Activated CD4-positive, alpha-beta memory T cell treated with anti-CD3 and anti-CD28 coated beads for 36 hours (primary cell): ENCODE measurements around the gene EFEMP2. TPM values are rescaled to one million over a fixed set of nuclear protein-coding genes. Genes with fewer than 3 reads are reported as not detected.

Experiments
- CTCF ChIA-PET: fragments of 350-600 bp; sonication (Branson Sonifier 250); formaldehyde crosslinking; loops from one replicate; lab custom pipeline; 2021; ENCODE audit warnings: antibody characterized with exemption, inconsistent platforms; lab: Charles Lee
- POLR2A ChIA-PET: fragments of 350-600 bp; sonication (Branson Sonifier 250); formaldehyde crosslinking; loops from one replicate; lab custom pipeline; 2021; ENCODE audit warnings: antibody characterized with exemption; lab: Charles Lee
- DNase-seq: peaks from one replicate; pipeline ENCODE4 v3.0.0-alpha.2; 2020
- H3K27ac Mint-ChIP-seq: one replicate; pipeline ENCODE4 v1.8.0; 2021; ENCODE audit warnings: mixed read lengths
- H3K27me3 Mint-ChIP-seq: one replicate; pipeline ENCODE4 v1.8.0; 2021; ENCODE audit warnings: mixed read lengths
- H3K36me3 Mint-ChIP-seq: one replicate; pipeline ENCODE4 v1.8.0; 2021; ENCODE audit warnings: mixed read lengths
- H3K4me1 Mint-ChIP-seq: one replicate; pipeline ENCODE4 v1.8.0; 2021; ENCODE audit warnings: low read depth, mixed read lengths
- H3K4me3 Mint-ChIP-seq: one replicate; pipeline ENCODE4 v1.8.0; 2021; ENCODE audit warnings: mild to moderate bottlenecking, mixed read lengths
- H3K9me3 Mint-ChIP-seq: one replicate; pipeline ENCODE4 v1.8.0; 2021; ENCODE audit warnings: mixed read lengths
- intact Hi-C: fragments of 100-400 bp; cut with micrococcal nuclease; formaldehyde crosslinking; loops from one replicate; pipeline ENCODE4 v1.15.1; 2023
- total RNA-seq, 2 experiments: library from RNA; stranded (reverse); gene quantifications; one replicate each; pipeline ENCODE4 v1.2.3, GENCODE V29; 2021

Gene EFEMP2
- total RNA-seq, 2 experiments from 2014 or later = 11.5 to 12.5 TPM

GRCh38 chr11:65916391-65916790, 43.8 kb upstream of the EFEMP2 start:
- Mint-ChIP-seq H3K4me1 (peaks cover 26% of the 10 kb centered on the region), H3K9me3 (no peaks in the 10 kb centered on the region), H3K27me3 (no peaks in the 10 kb centered on the region), H3K4me3 (peak overlapping the region; percentile 55), H3K27ac (peak overlapping the region; percentile 45), H3K36me3 (peaks cover 7% of the 10 kb centered on the region)
- DNase-seq = no peak
- intact Hi-C loops = loop anchor here (5.0 kb wide), 1 partner anchor 204 kb away; the partner anchor contains the start of gene KAT5
- POLR2A ChIA-PET = no interaction called here
- CTCF ChIA-PET = interaction anchor here (0.6 to 1.5 kb wide), 3 partner anchors 31 to 56 kb away, joined by 3 read pairs; partner anchors contain the start of gene MUS81

- H3K27me3 Mint-ChIP-seq = no peaks in the 10 kb centered on the region
- intact Hi-C loops = loop anchor here (5.0 kb wide), 1 partner anchor 204 kb away; the partner anchor contains the start of gene KAT5
- H3K36me3 Mint-ChIP-seq = peaks cover 7% of the 10 kb centered on the region
- DNase-seq = no peak
- no peak overlapping the region for H3K27ac Mint-ChIP-seq
- CTCF ChIA-PET = interaction anchor here (0.6 to 1.5 kb wide), 3 partner anchors 30 to 56 kb away, joined by 3 read pairs; partner anchors contain the start of gene MUS81
- H3K4me1 Mint-ChIP-seq = peaks cover 25% of the 10 kb centered on the region
- no peaks in the 10 kb centered on the region for H3K9me3 Mint-ChIP-seq
- H3K4me3 Mint-ChIP-seq = no peak overlapping the region
- POLR2A ChIA-PET = interaction anchor here (0.7 kb wide), 1 partner anchor 14 kb away, joined by 3 read pairs; no protein-coding TSS in a partner anchor
Observed at GRCh38 chr11:65915821-65916251, 43.2 kb upstream of the EFEMP2 start.

GRCh38 chr11:65915101-65915820, 42.7 kb upstream of the EFEMP2 start:
- H3K36me3 Mint-ChIP-seq = peaks cover 7% of the 10 kb centered on the region
- intact Hi-C loops = loop anchor here (5.0 kb wide), 1 partner anchor 203 kb away; the partner anchor contains the start of gene KAT5
- POLR2A ChIA-PET = interaction anchor here (0.7 kb wide), 1 partner anchor 13 kb away, joined by 3 read pairs; no protein-coding TSS in a partner anchor
- DNase-seq = no peak
- no peaks in the 10 kb centered on the region for H3K9me3 Mint-ChIP-seq
- H3K27me3 Mint-ChIP-seq = no peaks in the 10 kb centered on the region
- CTCF ChIA-PET = interaction anchor here (1.3 to 1.5 kb wide), 2 partner anchors 30 to 31 kb away, joined by 3 read pairs; no protein-coding TSS in a partner anchor
- H3K4me3 Mint-ChIP-seq = no peak overlapping the region
- H3K4me1 Mint-ChIP-seq = peaks cover 20% of the 10 kb centered on the region
- H3K27ac Mint-ChIP-seq = no peak overlapping the region

- H3K36me3 Mint-ChIP-seq = peaks cover 5% of the 10 kb centered on the region
- no peak overlapping the region for H3K4me3 Mint-ChIP-seq
- intact Hi-C loops = no loop called here
- ChIA-PET CTCF (interaction anchor here (0.8 kb wide), 1 partner anchor 11 kb away, joined by 3 read pairs; no protein-coding TSS in a partner anchor), POLR2A (interaction anchor here (0.9 kb wide), 1 partner anchor 49 kb away, joined by 3 read pairs; the partner anchor contains the start of gene SART1)
- H3K4me1 Mint-ChIP-seq = peaks cover 23% of the 10 kb centered on the region
- H3K9me3 Mint-ChIP-seq = no peaks in the 10 kb centered on the region
- peak; percentile 28 for DNase-seq
- H3K27ac Mint-ChIP-seq = no peak overlapping the region
- H3K27me3 Mint-ChIP-seq = peaks cover 7% of the 10 kb centered on the region
Observed at GRCh38 chr11:65912845-65913244, 40.2 kb upstream of the EFEMP2 start.

GRCh38 chr11:65911682-65912568, 39.3 kb upstream of the EFEMP2 start:
- peaks cover 8% of the 10 kb centered on the region for H3K27me3 Mint-ChIP-seq
- H3K4me1 Mint-ChIP-seq = peaks cover 19% of the 10 kb centered on the region
- H3K36me3 Mint-ChIP-seq = peaks cover 2% of the 10 kb centered on the region
- H3K4me3 Mint-ChIP-seq = no peak overlapping the region
- no peaks in the 10 kb centered on the region for H3K9me3 Mint-ChIP-seq
- CTCF ChIA-PET = interaction anchor here (1.0 kb wide), 1 partner anchor 27 kb away, joined by 4 read pairs; no protein-coding TSS in a partner anchor
- no peak overlapping the region for H3K27ac Mint-ChIP-seq
- intact Hi-C loops = no loop called here
- POLR2A ChIA-PET = interaction anchor here (0.6 kb wide), 2 partner anchors 40 to 114 kb away, joined by 3 read pairs; partner anchors contain the start of gene CATSPER1
- peak; percentile 28 for DNase-seq

GRCh38 chr11:65907878-65908277, 35.3 kb upstream of the EFEMP2 start:
- intact Hi-C loops = no loop called here
- ChIA-PET CTCF (interaction anchor here (2.9 kb wide), 1 partner anchor 23 kb away, joined by 19 read pairs; no protein-coding TSS in a partner anchor), POLR2A (interaction anchor here (0.7 to 2.0 kb wide), 2 partner anchors 7 to 1959 kb away, joined by 5 read pairs; partner anchors contain the start of gene FOSL1)
- Mint-ChIP-seq H3K36me3 (no peaks in the 10 kb centered on the region), H3K27ac (no peak overlapping the region), H3K9me3 (no peaks in the 10 kb centered on the region), H3K27me3 (peaks cover 8% of the 10 kb centered on the region), H3K4me3 (no peak overlapping the region), H3K4me1 (peaks cover 7% of the 10 kb centered on the region)
- no peak for DNase-seq

GRCh38 chr11:65906602-65907001, 34.0 kb upstream of the EFEMP2 start:
- no peak for DNase-seq
- Mint-ChIP-seq H3K27me3 (peaks cover 12% of the 10 kb centered on the region), H3K4me1 (peaks cover 14% of the 10 kb centered on the region), H3K9me3 (no peaks in the 10 kb centered on the region), H3K4me3 (no peak overlapping the region), H3K27ac (no peak overlapping the region), H3K36me3 (no peaks in the 10 kb centered on the region)
- intact Hi-C loops = no loop called here
- ChIA-PET CTCF (interaction anchor here (1.1 to 2.4 kb wide), 3 partner anchors 18 to 22 kb away, joined by 3 to 8 read pairs (median 5); partner anchors contain the start of gene FIBP), POLR2A (interaction anchor here (0.9 to 1.5 kb wide), 3 partner anchors 13 to 18 kb away, joined by 3 to 5 read pairs (median 3); partner anchors contain the start of genes CCDC85B and FIBP)

- ChIA-PET POLR2A (interaction anchor here (1.2 kb wide), 1 partner anchor 10 kb away, joined by 4 read pairs; no protein-coding TSS in a partner anchor), CTCF (interaction anchor here (10.6 kb wide), 1 partner anchor 15 kb away, joined by 192 read pairs; the partner anchor contains the start of genes CCDC85B and FIBP)
- Mint-ChIP-seq H3K36me3 (peaks cover 4% of the 10 kb centered on the region), H3K27ac (no peak overlapping the region), H3K9me3 (no peaks in the 10 kb centered on the region), H3K4me1 (peaks cover 16% of the 10 kb centered on the region), H3K4me3 (no peak overlapping the region), H3K27me3 (peaks cover 5% of the 10 kb centered on the region)
- intact Hi-C loops = no loop called here
- DNase-seq = no peak
Observed at GRCh38 chr11:65903715-65904114, 31.1 kb upstream of the EFEMP2 start.

GRCh38 chr11:65903068-65903481, 30.5 kb upstream of the EFEMP2 start:
- Mint-ChIP-seq H3K4me3 (no peak overlapping the region), H3K4me1 (peaks cover 22% of the 10 kb centered on the region), H3K9me3 (no peaks in the 10 kb centered on the region), H3K27me3 (peaks cover 5% of the 10 kb centered on the region), H3K36me3 (peaks cover 4% of the 10 kb centered on the region), H3K27ac (no peak overlapping the region)
- POLR2A ChIA-PET = interaction anchor here (1.2 to 3.5 kb wide), 2 partner anchors 10 to 15 kb away, joined by 4 to 19 read pairs; partner anchors contain the start of gene C11orf68
- DNase-seq = no peak
- intact Hi-C loops = no loop called here
- CTCF ChIA-PET = interaction anchor here (1.7 to 10.6 kb wide), 3 partner anchors 15 to 123 kb away, joined by 5 to 192 read pairs (median 5); partner anchors contain the start of genes CCDC85B and FIBP

DNA sequence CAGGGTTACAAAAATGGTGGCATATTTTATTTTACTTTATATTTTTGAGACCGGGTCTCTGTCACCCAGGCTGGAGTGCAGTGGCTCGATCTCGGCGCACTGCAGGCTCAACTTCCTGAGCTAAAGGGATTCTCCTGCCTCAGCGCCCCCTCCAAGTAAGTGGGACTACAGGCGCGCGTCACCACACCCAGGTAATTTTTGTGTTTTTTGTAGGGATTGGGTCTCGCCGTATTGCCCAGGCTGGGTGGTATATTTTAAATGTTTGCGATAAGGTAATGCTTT, 28.2 kb upstream of the EFEMP2 start:
- intact Hi-C loops = loop anchor here (1.0 kb wide), 3 partner anchors 11 to 41 kb away; partner anchors contain the start of genes C11orf68, CCDC85B, DRAP1 and MUS81
- H3K27me3 Mint-ChIP-seq = peaks cover 4% of the 10 kb centered on the region
- peak overlapping the region; percentile 67 for H3K27ac Mint-ChIP-seq
- no peaks in the 10 kb centered on the region for H3K9me3 Mint-ChIP-seq
- H3K36me3 Mint-ChIP-seq = peaks cover 15% of the 10 kb centered on the region
- ChIA-PET CTCF (interaction anchor here (1.0 to 10.6 kb wide), 4 partner anchors 13 to 88 kb away, joined by 3 to 192 read pairs (median 7); partner anchors contain the start of genes CCDC85B, FIBP and MUS81), POLR2A (interaction anchor here (0.6 to 5.0 kb wide), 10 partner anchors 8 to 121 kb away, joined by 3 to 98 read pairs (median 4); partner anchors contain the start of genes BANF1, C11orf68, CCDC85B and EIF1AD)
- peaks cover 40% of the 10 kb centered on the region for H3K4me1 Mint-ChIP-seq
- no peak for DNase-seq
- peak overlapping the region; percentile 21 for H3K4me3 Mint-ChIP-seq
